HTR-8/SVneo (cell line): ENCODE data around the gene RBM17.
"Not testable (repeated sequence)": the region's sequence is repeated elsewhere in the genome, so short reads cannot be mapped to it uniquely, and the experiment has no call there.

Experiments
- DNase-seq: peaks from one replicate; pipeline ENCODE4 v3.0.0; 2011; ENCODE audit warnings: low spot score, mixed read lengths; ENCODE audit not compliant: insufficient read length
- FAIRE-seq: peaks from 2 replicates; lab custom pipeline; 2011; peaks lifted over from hg19 to GRCh38; lab: Jason Lieb, UNC

Gene RBM17

GRCh38 chr10:6130848-6131470, 42.1 kb downstream of the RBM17 start:
- DNase-seq: no peak
- FAIRE-seq: no peak

- FAIRE-seq: no peak
Measured at GRCh38 chr10:6133331-6134098, 44.7 kb downstream of the RBM17 start.

GRCh38 chr10:6134099-6134823, 45.4 kb downstream of the RBM17 start:
- FAIRE-seq: no peak

More at GRCh38 chr10:6133331-6134098, 44.7 kb downstream of the RBM17 start:
- DNase-seq: no peak

GRCh38 chr10:6135039-6135438, 46.2 kb downstream of the RBM17 start:
- DNase-seq (no peak), FAIRE-seq (no peak)

More at GRCh38 chr10:6134099-6134823, 45.4 kb downstream of the RBM17 start:
- no peak for DNase-seq

GRCh38 chr10:6135589-6136168, 46.8 kb downstream of the RBM17 start:
- DNase-seq: no peak
- no peak for FAIRE-seq

- DNase-seq (no peak), FAIRE-seq (no peak)
Measured at GRCh38 chr10:6136215-6137201, 47.7 kb downstream of the RBM17 start.

GRCh38 chr10:6138456-6138855, 49.6 kb downstream of the RBM17 start:
- DNase-seq (no peak), FAIRE-seq (no peak)

- DNase-seq: no peak
- no peak for FAIRE-seq
Measured at GRCh38 chr10:6139470-6139869, 50.6 kb downstream of the RBM17 start.

GRCh38 chr10:6140141-6140841, 51.5 kb downstream of the RBM17 start:
- no peak for FAIRE-seq

GRCh38 chr10:6140965-6141295, 52.1 kb downstream of the RBM17 start:
- FAIRE-seq (no peak), DNase-seq (no peak)

More at GRCh38 chr10:6140141-6140841, 51.5 kb downstream of the RBM17 start:
- DNase-seq: no peak

- DNase-seq: peak; percentile 61
- no peak for FAIRE-seq
Measured at GRCh38 chr10:6141296-6142151, 52.7 kb downstream of the RBM17 start.

- not testable (repeated sequence) for DNase-seq, FAIRE-seq
Measured at GRCh38 chr10:6142186-6142585, 53.4 kb downstream of the RBM17 start.

- no peak for DNase-seq
- FAIRE-seq: no peak
Measured at GRCh38 chr10:6142644-6143043, 53.8 kb downstream of the RBM17 start.

GRCh38 chr10:6143181-6143580, 54.3 kb downstream of the RBM17 start:
- FAIRE-seq: no peak

GRCh38 chr10:6144406-6145165, 55.8 kb downstream of the RBM17 start:
- DNase-seq: peak; percentile 60
- FAIRE-seq: peak; percentile 82

More at GRCh38 chr10:6143181-6143580, 54.3 kb downstream of the RBM17 start:
- DNase-seq: no peak

GRCh38 chr10:6145166-6145987, 56.5 kb downstream of the RBM17 start:
- no peak for FAIRE-seq
- no peak for DNase-seq
